Breast epithelium (tissue), 3 donors: Measurements from ENCODE around the gene NSD2.

Source experiments
- CTCF ChIP-seq, 3 donors: fragments of 450-650 bp; IDR thresholded peaks; one replicate each; pipeline ENCODE4 v1.5.1; 2016 to 2017; ENCODE audit warnings: antibody characterized with exemption in 3 of 3, mild to moderate bottlenecking in 3 of 3, moderate library complexity in 3 of 3
- POLR2A ChIP-seq: fragments of 450-650 bp; IDR thresholded peaks from one replicate; pipeline ENCODE4 v1.6.1; 2016; ENCODE audit warnings: antibody characterized with exemption, mild to moderate bottlenecking, moderate library complexity
- POLR2AphosphoS5 ChIP-seq, 3 donors: sonication (generic); formaldehyde crosslinking; IDR thresholded peaks; one replicate each; pipeline ENCODE4 v1.6.1; 2017; ENCODE audit warnings: antibody characterized with exemption in 3 of 3

- TF ChIP-seq CTCF (IDR thresholded peaks at IDR 0.05) (no peak), POLR2AphosphoS5 (IDR thresholded peaks at IDR 0.05) (no peak), POLR2A (no peak)
Observed at GRCh38 chr4:1973218-1973617, 102.0 kb downstream of the NSD2 start.
